GM23248 (cell line): ENCODE results near the gene CAMTA1.

Experiments used
- EZH2 ChIP-seq: fragments of 200-600 bp; sonication (generic); IDR thresholded peaks from 2 replicates; pipeline ENCODE4 v1.6.1; 2018; ENCODE audit warnings: antibody characterized with exemption, mild to moderate bottlenecking; ENCODE audit not compliant: insufficient read depth, poor library complexity, severe bottlenecking
- EZH2phosphoT487 ChIP-seq: fragments of 200-600 bp; sonication (generic); IDR thresholded peaks from 2 replicates; pipeline ENCODE4 v1.6.1; 2018; ENCODE audit warnings: antibody characterized with exemption, moderate library complexity, mild to moderate bottlenecking, low read depth; ENCODE audit not compliant: insufficient read depth

DNA sequence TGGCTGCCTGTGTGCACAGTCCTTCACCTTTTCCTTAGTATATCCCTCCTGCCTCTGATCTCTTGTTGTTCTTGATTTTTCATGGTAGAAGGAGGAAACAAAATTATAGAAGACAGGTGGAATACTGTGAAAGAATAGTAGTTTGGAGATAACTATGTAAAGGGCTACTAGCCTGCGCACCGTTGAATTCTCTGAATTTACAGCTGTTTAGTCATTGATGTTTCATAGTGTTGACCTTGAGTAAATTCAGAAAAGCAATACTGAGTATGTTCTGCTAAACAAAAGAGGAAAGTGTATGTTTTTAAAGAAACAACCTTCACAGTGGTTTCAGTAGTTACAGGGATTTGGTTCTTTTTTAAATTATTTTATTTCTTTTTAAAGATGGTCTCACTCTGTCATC lies 18.1 kb downstream of the CAMTA1 start:
- TF ChIP-seq EZH2phosphoT487, result no peak
- no peak for TF ChIP-seq EZH2
